GM18498 (cell line): ENCODE data around the gene HLF.

Source experiments
- ATAC-seq: cut with Tn5 transposase; IDR thresholded peaks from one replicate; pipeline ENCODE4 v1.9.1; 2021; ENCODE audit warnings: mild to moderate bottlenecking, moderate library complexity; ENCODE audit not compliant: unreplicated experiment

Gene HLF

DNA sequence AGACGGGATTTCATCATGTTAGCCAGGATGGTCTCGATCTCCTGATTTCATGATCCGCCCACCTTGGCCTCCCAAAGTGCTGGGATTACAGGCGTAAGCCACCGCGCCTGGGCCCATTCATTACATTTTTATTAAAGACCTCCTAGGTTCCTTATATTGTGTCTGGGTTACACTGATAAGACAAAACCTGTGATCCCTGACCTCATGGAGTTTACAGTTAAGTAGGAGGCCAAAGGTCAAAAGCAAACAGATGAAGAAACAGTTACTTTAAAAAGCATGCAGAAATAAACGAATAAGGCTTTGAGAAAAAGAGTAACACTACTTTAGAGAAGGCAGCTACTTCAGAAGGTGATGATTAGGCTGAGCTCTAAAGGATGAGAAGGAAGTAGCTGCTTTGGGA, 14.9 kb upstream of the HLF start:
- no peak for ATAC-seq

DNA sequence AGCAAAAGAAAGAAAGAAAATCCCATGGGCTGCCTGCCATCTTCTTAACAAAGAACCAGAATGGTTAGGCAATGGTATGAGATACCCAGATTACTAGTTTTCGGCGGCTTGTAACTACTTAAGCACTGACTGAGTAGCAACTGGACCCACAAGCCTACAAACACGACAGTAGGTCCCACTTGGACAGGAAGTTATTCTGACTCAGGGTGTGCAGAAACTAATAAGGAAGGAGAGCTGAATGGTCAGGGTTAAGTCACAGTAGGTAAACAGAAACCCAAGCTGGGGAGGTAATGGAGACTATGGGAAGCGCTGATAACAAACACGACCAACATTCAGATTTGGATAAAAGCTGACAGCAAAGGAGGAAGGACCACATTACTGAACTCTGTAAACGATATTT, 10.4 kb upstream of the HLF start:
- no peak for ATAC-seq

DNA sequence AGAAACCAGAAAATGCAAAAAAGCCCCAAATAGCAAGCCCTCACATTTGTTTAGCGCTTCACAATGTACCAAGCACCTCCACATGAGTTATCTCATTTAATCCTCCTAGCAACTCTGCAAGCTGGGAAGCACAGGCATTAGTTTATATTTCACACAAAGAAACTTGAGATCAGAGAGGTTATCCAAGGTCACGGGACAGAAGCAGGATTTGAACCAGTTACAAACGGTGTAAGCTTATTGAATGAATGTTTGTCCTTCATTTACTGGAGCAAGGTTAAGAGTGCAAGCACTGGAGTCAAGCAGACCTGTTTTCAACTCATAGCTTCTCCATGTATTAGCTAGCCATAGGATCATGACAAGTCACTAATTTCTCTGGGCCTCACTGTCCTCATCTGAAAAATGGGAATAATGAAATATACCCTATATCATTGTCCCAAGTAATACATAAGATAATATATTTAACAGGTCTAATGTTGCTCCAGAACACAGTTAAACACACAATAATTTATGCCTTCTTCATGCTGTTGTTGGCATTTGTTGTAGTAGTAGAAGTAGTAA, 6.1 kb upstream of the HLF start:
- ATAC-seq = no peak

DNA sequence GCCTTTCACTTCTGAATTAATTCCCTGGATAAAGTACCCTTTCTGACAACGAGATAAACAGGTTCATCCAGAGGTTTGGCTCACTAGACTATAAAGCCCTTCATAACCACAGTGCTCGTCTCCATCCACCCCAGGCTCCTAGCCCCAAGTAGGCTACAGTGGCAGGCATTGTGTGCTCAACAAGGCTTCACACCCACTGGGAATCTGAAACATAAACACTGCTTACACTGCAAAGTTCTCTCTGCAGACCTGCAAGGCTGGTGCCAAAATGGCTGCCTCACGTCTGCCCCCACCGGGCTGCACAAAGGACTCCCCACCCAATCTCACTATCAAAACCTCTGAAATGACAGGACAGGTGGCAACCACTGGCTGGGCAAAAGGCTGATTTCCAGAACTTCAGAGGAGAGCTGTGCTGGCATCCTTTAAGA, 5.1 kb upstream of the HLF start:
- no peak for ATAC-seq

- ATAC-seq = no peak
Measured at GRCh38 chr17:55261311-55261710, 3.4 kb upstream of the HLF start.

DNA sequence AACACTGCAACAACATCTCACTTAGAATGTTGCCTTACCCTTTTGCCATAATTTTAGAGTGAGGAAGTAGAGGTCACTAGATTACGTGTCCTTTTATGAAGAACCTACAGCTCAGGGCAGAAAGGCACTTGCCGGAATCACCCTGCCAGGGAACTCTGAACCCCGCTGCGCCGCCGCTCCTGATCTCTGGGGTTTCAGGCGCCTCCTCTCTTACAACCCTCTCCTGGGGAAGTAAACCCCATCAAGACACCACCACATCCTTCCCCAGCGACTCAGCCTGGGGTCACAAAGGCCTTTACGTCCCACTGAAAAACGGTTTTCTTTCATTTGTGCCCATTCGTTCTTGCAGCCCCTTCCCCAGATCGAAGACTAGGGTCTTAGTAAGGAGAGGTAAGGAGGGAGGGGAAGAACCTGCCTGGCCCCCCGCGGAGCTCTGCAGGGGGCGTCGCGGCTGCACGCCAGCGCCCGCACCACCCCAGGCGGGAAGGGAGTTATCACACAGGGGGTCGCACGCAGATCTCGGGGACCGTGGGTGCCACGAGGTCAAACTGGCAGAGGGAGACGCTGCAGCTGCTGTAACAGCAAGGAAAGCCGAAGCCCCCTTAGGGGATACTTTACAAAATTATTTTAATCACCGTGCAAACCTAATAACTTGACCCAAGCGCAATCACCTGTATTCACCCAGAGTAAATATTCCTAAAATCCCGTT, 1.0 kb upstream of the HLF start:
- no peak for ATAC-seq

DNA sequence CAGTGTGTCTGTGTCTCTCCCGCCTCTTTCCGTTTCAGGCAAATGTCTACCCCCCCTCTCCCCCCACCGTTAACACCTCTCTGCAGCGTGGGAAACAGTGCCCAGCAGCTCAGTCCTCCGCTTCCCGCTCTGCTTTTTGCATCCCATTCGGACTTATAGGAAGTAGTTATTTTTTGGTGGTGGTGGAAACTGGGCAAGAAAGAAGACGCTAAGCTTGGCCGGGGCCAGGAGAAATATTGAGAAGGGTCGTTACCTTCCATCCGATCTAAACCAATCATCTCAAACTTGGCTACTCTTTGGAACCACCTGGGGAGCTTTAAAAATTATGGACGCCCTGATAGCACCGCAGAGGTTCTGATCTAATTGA, 499 bp upstream of the HLF start:
- peak; percentile 5 for ATAC-seq

GRCh38 chr17:55265311-55266021, 706 bp downstream of the HLF start:
- ATAC-seq = no peak

GRCh38 chr17:55266051-55266957, 1.5 kb downstream of the HLF start:
- no peak for ATAC-seq

DNA sequence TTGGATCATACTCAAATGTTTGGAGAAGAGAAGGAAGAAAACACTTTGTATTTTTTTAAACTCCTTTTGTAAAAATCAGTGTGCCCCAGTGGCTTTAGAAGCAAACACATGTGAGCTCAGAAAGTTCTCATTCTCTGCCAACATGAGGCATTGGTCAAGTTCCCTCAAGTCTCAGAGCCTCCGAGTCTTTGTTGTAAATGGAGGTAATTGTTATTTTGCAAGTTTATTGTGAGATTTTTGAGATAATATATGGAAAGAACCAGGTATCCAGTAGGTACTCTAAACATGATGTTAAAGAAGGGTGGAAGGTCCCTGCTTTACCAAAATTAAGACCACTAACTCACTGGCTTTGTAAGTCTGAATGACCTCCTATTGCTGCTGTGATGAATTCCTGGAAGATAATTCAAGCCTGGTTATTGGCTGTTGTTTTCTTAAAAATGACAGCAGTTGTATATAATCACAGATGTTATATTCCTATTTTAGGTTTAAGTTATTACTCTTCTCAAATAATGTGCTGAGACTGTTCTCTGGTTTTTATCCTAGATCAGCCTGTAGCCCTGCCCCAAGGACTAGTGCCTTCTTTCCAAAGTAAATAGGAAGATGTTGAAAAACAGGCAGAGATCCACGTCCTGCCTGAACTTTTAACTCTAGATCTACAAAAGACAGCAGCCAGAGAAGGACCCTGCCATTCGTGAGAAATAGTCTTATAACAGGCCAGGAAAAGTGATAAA, 2.4 kb downstream of the HLF start:
- no peak for ATAC-seq

GRCh38 chr17:55267777-55268648, 3.3 kb downstream of the HLF start:
- no peak for ATAC-seq

- no peak for ATAC-seq
Measured at GRCh38 chr17:55268649-55269480, 4.1 kb downstream of the HLF start.

DNA sequence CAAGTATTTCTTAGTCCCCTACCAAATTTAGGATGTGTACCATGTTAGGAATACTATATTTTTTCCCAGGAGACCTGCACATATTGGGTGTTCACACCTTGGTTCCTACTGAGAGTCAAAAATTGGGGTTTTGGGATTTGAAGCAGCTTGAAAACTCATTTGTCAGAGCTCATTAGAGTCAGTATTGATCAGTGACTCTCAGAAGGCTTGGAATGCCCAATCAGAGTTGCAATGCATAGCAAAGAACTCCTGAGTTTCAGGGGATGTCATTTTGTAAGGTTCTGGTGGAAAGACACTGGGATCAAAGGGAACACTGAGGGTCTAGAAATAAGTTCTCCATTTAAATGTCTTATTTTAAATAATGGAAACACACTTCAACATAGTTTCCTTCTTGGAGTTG, 5.1 kb downstream of the HLF start:
- no peak for ATAC-seq

- ATAC-seq = no peak
Measured at GRCh38 chr17:55271223-55271571, 6.4 kb downstream of the HLF start.

GRCh38 chr17:55271958-55272710, 7.4 kb downstream of the HLF start:
- no peak for ATAC-seq

- ATAC-seq = no peak
Measured at GRCh38 chr17:55272711-55273578, 8.2 kb downstream of the HLF start.
